Spleen (tissue), 7 donors: Measurements from ENCODE around the gene KCND3.

ENCODE experiments used
- POLR2A ChIP-seq, 3 donors: fragments of 450-650 bp; IDR thresholded peaks; one replicate each; pipeline ENCODE4 v1.5.1; 2017; ENCODE audit warnings: antibody characterized with exemption in 3 of 3, mild to moderate bottlenecking in 1 of 3
- TF ChIP-seq, protein P1 (sequence below), 11 experiments: fragments of 200-600 bp in 7 of 11; fragments of 450-650 bp in 4 of 11; sonication (generic) in 4 of 11; IDR thresholded peaks in 8 of 11; conservative IDR thresholded peaks in 3 of 11; 1 replicate in 7 of 11; 2 replicates in 4 of 11; pipeline versions ENCODE4 v1.4.0 to v1.8.0; 2016 to 2021; ENCODE audit warnings: antibody characterized with exemption in 11 of 11, inconsistent platforms in 4 of 11, mild to moderate bottlenecking in 1 of 11
- donor health status: DM: no; HTN: no; CAD: no; lungs with moderate emphysema.
- donor health status: DM: no; HTN: no; CAD: no.
- donor health status: DM: no; HTN: no; CAD: no.

DNA sequence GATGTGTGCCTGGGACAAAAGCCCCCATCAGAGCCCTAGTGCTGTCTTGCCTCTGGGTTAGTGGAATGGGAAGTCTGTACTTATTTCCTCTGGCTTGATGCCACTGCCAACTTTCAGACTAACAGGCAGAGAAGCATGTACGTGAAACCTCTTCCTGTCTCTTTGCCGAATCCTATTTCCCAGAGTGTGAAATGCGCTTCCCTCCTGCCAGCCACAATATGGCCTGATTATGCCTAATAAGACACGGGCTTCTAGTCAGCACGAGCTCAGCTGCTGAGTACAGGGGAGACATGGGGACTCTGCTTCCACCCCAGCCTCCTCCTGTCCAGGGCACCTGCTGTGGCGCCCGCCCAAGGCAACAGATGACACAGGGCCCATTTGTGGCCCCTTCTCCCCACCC is 111.4 kb downstream of the KCND3 start:
- TF ChIP-seq, protein P1, sequence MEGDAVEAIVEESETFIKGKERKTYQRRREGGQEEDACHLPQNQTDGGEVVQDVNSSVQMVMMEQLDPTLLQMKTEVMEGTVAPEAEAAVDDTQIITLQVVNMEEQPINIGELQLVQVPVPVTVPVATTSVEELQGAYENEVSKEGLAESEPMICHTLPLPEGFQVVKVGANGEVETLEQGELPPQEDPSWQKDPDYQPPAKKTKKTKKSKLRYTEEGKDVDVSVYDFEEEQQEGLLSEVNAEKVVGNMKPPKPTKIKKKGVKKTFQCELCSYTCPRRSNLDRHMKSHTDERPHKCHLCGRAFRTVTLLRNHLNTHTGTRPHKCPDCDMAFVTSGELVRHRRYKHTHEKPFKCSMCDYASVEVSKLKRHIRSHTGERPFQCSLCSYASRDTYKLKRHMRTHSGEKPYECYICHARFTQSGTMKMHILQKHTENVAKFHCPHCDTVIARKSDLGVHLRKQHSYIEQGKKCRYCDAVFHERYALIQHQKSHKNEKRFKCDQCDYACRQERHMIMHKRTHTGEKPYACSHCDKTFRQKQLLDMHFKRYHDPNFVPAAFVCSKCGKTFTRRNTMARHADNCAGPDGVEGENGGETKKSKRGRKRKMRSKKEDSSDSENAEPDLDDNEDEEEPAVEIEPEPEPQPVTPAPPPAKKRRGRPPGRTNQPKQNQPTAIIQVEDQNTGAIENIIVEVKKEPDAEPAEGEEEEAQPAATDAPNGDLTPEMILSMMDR (IDR thresholded peaks at IDR 0.05 in 8 of 11, conservative IDR thresholded peaks at IDR 0.05 in 3 of 11), result no peak
- TF ChIP-seq POLR2A (IDR thresholded peaks at IDR 0.05), result no peak
